NCI-H128 (cell line): ENCODE data around the gene DPP6.

Experiments
- DNase-seq: peaks from one replicate; lab custom pipeline; 2025; ENCODE audit not compliant: unreplicated experiment; lab: John Stamatoyannopoulos, UW

DPP6 gene

DNA sequence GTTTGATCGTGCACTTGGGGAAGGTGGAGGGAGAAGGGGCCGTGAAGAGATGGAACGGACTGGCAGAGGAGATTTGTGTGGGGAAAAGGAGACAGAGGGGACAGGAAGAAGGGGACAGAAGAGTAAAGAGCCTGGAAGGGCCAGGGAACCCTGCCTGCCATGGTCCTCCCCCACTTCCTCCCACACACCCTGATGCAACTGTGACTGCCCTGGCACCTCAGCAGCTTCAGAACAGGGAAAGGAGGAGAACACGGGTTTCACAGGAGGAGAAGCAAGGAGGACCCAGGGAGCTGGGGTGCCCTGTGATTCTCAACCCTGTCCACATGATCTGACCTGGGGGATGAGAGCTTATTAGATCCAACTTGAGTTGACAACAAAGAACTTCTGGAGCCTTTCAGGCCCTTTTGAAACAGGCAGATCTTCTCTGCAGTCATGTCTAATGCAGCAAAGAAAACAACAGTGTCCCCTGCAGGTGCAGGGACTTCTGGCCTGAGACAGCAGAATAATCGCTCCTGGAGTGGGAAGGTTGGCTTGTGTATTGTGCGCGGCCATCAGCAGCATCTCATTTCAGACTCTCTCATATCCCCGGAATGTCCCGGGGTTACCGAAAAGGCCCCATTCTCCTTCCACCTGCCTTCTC lies 529.2 kb downstream of the DPP6 start:
- DNase-seq = no peak

GRCh38 chr7:154583454-154583853 lies 531.3 kb downstream of the DPP6 start:
- no peak for DNase-seq

DNA sequence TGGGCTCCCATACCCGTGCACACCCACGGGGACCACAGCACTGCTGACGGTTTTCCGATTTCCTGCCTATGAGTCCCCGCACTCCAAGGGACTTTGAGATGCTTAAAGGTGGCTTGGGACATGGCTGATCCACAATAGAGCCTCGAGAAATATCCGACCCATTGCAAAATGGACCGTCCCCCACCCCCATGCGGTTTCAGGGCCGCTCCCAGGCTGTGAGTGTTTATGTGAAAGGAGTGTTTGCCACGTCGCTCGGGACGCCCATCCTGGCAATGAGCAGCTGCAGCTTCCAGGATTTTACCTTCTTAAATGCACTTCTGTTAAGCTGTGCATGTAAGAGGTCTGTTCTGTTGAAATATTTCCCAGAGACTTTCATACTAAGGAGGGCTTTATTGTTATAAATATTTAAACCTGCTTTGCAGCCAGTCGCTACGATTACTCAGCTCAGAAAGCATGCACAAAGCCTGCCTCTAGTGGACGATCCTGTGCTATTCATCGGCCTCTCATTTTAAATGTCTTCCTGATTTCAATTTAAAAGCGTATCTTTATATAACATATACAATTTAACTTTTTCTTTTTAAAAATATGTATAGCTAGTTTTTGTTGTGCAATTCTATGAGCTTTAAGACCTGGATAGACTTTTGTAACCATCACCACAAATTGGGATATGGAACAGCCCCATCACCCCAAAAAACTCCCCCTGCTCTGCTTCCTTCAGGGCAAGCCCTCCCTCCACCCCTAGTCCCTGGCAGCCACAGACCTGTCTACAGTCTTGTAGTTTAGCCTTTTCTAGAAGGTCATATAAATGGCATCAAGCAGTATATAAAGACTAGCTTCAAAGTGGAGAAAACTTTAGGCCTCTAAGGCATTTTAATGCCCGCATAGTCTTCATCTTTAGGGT lies 532.4 kb downstream of the DPP6 start:
- DNase-seq = no peak

- DNase-seq = no peak
These were observed 535.6 kb downstream of the DPP6 start for GRCh38 chr7:154587792-154588191.

- no peak for DNase-seq
These were observed 539.3 kb downstream of the DPP6 start for GRCh38 chr7:154591544-154591943.

- DNase-seq = no peak
These were observed 540.2 kb downstream of the DPP6 start for GRCh38 chr7:154592388-154592787.

- no peak for DNase-seq
These were observed 546.2 kb downstream of the DPP6 start for GRCh38 chr7:154598396-154598795.

GRCh38 chr7:154598864-154599263 lies 546.7 kb downstream of the DPP6 start:
- DNase-seq = no peak

DNA sequence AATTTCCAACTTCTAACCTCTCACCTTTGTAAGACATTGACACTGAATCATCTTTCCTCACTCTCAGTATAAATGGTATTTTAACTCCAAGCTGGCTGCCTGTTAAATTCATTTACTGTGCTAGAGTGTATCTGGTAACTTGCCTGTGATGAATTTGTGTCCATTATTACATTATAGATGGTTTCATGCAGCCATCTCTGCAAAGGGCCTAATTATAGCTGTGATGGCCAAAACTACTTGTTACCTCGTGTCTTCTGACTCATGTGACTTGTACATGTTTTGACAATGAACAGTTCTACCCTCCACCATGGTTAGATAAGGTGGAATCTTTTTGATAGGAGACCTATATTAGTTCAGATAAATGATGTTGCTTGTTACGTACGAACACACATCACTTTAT lies 558.7 kb downstream of the DPP6 start:
- no peak for DNase-seq

DNA sequence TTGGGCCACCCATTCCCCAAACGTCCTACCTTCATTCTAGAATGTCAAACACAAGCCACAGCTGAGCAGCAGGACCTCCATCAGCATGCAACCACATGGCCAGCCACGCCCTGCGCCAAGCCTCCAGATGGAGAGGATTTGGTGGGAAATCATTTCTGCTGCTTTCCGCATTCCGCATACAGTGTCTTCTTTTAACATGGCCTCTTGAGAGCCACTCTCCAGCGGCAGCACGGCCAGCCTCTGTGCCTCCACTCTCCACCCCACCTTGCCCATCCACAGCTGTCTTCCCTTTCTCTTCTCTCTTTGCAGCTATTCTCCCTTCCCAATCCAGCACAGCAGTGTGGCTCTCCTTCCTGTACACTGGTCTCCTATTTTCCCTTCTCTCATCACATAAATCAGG lies 561.6 kb downstream of the DPP6 start:
- DNase-seq = no peak

DNA sequence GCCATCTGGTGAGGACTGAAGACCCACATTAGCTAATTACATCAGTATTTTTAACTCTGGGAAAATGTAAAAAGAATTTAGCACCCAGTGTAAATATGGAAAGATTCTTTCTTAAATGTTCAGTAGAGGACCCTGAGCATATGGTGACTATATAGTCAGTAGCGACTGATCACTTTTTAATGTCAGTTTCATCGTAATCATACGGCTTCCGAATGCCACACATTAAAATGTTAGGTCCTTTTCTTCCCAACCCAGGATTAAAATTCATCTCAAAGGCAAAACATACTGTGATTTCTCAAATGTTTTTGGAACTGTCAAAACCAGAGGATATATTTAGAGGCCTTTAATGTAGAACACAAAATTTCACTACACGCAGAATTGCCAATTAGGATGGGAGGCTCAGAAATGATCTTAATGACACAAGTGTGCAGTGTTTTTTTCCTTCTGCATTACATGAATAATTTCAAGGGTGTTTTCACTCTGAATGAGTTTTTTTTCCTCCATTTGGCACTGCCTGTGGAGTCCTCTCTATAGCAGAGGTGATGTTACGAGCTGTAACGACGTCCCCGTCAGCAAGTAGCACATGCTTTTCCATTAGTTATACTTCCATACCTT lies 568.0 kb downstream of the DPP6 start:
- DNase-seq = no peak

GRCh38 chr7:154623399-154623798 lies 571.2 kb downstream of the DPP6 start:
- no peak for DNase-seq

DNA sequence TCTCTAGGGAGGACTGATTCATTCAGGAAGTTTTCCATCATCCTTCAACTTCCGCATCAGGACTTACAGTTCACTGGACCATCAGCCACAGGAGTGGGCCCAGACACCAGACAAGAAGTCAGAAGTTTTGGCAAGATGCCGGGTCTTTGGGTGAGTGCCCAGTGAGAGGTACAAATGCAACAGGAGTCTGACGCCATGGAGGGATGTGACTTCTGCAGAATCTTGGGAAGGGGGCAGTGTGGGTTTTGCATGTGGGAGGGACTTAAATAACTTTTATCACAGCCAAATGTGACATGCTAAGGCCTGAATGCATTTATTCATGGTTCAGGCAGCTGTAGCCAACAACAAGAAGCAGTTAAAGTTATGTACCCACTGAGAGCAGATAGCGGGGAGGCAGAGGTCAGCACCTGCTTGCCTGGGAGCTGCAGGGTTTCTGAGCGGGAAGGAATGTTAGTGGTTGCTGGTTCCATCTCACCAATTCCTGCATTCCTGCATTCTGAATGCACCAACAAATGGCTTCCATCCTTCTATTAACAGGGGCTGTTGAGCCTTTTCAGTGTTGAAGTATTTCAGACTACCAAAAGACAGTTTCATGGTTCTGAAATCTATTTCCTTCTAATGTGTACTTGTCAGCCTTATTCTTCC lies 575.6 kb downstream of the DPP6 start:
- no peak for DNase-seq

DNA sequence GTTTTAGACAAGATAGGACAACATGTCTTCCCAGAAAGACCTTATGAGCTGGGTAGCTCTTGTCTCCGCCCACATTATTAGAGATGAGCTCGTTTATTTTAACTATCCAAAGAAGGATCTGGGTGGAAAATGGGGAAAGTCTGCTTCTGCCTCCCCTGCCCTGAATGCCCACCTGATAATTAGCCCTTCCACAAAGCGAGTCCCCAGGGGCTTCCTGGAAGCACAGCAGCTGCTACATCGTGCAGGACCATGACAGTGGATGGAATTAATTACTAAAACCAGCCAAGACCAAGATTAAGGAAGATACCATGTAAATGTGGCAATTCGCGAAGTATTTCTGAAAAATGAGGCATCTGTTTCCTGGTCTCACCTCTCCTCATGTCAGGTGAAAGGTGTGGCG lies 576.4 kb downstream of the DPP6 start:
- no peak for DNase-seq

DNA sequence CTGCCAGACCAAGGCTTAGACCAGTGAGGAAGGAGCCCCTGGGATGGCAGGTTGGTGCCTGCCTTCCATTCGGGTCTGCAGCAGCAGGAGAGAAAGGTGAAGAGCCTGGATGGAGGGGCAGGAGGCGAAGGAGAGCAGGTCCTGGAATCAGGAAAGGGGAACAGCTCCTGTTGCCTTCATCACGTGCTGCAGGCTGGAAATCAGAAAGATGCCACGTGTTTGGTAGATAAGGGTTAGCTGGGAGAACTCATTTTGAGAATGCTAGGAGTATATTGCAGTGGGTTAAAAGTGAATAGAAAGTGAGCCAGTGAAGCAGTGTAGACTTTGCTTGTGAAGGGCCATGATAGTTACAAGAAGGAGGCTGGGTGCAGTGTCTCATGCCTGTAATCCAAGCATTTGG lies 579.0 kb downstream of the DPP6 start:
- DNase-seq = no peak

DNA sequence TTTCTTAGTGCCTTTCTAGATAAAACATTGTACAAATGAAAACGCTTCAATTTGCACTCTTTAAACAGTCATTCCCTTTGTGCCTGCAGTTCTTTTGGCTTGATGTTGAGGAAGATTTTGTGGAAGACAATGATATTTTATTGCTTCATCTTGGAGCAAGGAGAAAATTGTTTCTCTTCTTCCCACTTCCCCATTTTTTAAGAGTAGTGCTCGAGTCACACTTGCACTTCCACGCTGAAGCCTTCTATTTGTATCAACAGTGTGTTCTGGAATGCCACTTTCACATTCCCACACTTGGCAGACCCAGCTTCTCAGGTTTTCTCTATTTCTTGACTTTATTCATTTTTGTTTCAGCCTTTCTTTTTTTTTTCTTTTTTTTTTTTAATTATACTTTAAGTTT lies 581.4 kb downstream of the DPP6 start:
- DNase-seq = no peak

- DNase-seq = no peak
These were observed 586.1 kb downstream of the DPP6 start for GRCh38 chr7:154638286-154638685.

DNA sequence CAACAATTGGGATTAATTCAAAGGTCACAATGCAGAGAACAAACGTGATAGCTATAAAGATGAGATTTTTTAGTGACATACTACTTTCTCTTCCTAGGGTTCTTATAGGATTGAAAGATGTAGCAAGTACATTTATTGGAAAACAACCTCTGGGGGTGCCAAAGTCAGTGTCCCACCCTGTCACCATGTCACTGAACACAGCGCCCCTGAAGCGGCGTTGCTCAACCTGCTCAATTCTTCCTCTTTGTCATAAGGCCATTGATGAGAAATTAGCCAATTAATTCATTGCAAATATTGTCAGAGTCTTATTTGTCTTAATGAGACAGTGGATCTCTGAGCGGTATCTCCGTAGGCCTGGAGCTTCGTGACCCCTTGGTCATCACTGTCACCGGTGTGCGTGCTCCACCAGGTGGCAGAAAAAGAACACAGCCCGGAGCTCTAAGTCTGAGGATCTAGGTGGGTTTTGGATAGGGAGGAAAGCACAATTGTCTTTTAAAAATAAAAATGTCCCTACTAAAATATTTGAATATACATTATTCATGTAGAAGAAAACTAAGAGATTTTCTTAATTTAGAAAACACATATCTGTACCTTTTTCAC lies 588.2 kb downstream of the DPP6 start:
- DNase-seq = no peak

- DNase-seq = no peak
These were observed 588.7 kb downstream of the DPP6 start for GRCh38 chr7:154640917-154641316.

- DNase-seq = no peak
These were observed 592.2 kb downstream of the DPP6 start for GRCh38 chr7:154644366-154644765.
